Naive B cell (primary cell): Measurements from ENCODE around the gene CSF1. TPM values are rescaled to one million over a fixed set of nuclear protein-coding genes. Genes with fewer than 3 reads are reported as not detected.
"Not testable (repeated sequence)": the region's sequence is repeated elsewhere in the genome, so short reads cannot be mapped to it uniquely, and the experiment has no call there.

Experiments
- ATAC-seq, 2 donors: fragments of 150-1000 bp; cut with Tn5 transposase; 2 replicates each; pipeline ENCODE4 v1.10.0; 2021; ENCODE audit warnings: low read depth in 2 of 2, mild to moderate bottlenecking in 2 of 2, moderate library complexity in 2 of 2
- DNase-seq: peaks from one replicate; pipeline ENCODE4 v3.0.0; 2022
- H3K27ac Mint-ChIP-seq, 6 donors: one replicate each; pipeline ENCODE4 v1.8.0; 2020 to 2022; ENCODE audit warnings: mild to moderate bottlenecking in 6 of 6, mixed read lengths in 6 of 6, moderate library complexity in 5 of 6, inconsistent platforms in 2 of 6
- H3K27me3 Mint-ChIP-seq, 3 donors: one replicate each; pipeline ENCODE4 v1.8.0; 2021 to 2022; ENCODE audit warnings: mixed read lengths in 3 of 3, mild to moderate bottlenecking in 1 of 3
- H3K36me3 Mint-ChIP-seq, 2 donors: one replicate each; pipeline ENCODE4 v1.8.0; 2020 to 2022; ENCODE audit warnings: mixed read lengths in 2 of 2, inconsistent platforms in 1 of 2, mild to moderate bottlenecking in 1 of 2
- H3K4me1 Mint-ChIP-seq, 3 donors: one replicate each; pipeline ENCODE4 v1.8.0; 2020 to 2022; ENCODE audit warnings: mixed read lengths in 3 of 3, inconsistent platforms in 1 of 3, mild to moderate bottlenecking in 1 of 3, moderate library complexity in 1 of 3
- H3K4me3 Mint-ChIP-seq, 8 donors: one replicate each; pipeline ENCODE4 v1.8.0; 2020 to 2022; ENCODE audit warnings: mild to moderate bottlenecking in 8 of 8, mixed read lengths in 8 of 8, moderate library complexity in 8 of 8, inconsistent platforms in 2 of 8
- H3K9me3 Mint-ChIP-seq, 7 donors: one replicate each; pipeline ENCODE4 v1.8.0; 2020 to 2022; ENCODE audit warnings: mixed read lengths in 7 of 7, mild to moderate bottlenecking in 5 of 7, inconsistent platforms in 2 of 7, moderate library complexity in 1 of 7
- polyA plus RNA-seq, 6 donors: library from polyadenylated mRNA; unstranded; fragments of 300-500 nt; fragmentation: Illumina TruSeq; gene quantifications; one replicate each; pipeline ENCODE4 v1.2.3, GENCODE V29; 2021; ENCODE audit warnings: low read depth in 6 of 6

Gene CSF1
- polyA plus RNA-seq, 6 donors from 2014 or later = 0.23 to 0.60 (median 0.43) TPM; not detected in 3

DNA sequence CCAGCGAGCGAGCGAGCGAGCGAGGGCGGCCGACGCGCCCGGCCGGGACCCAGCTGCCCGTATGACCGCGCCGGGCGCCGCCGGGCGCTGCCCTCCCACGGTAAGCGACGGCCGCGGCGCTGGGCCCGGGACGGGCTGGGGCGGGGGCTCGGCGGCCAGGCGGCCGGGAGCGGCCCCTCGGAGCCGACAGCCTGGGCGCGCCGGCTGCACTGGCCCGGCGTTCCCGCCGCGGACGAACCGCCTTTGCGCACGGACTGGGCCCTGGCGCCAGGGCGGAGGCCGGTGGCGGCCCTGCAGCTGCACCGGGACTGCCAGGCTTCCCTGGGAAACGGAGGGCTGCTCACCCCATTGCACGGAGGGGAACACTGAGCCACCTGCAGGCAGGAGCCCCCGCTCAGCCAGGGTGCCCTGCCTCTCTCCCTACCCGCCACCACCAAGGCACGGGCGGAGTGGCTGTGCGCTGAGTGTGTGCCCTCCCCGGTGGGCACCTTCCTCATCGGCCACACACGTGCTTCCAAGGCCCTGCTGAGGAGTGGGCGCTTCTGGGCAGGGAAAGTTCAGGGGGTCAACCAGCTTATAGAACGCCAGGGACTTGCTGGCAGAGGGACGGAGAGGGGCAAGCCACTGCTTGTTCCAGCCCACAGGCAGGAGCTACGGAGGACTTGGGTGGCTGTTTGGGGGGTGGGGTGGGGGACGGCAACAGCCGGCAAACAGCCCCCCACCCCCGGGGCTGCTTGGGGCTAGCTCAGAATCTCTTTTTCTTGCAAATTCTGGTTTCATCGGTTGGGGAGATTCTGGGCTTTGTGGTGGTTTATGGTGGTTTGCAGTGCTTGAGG, 532 bp downstream of the CSF1 start:
- Mint-ChIP-seq H3K9me3 (no peaks in the 10 kb centered on the region), H3K27ac (peak overlapping the region in 5 of 6 donors; percentile 30 to 74 (median 53)), H3K36me3 (peaks cover 0 to 1% of the 10 kb centered on the region in 2 donors), H3K4me1 (peaks cover 23 to 33% (median 30%) of the 10 kb centered on the region in 3 donors), H3K27me3 (peaks cover 66 to 89% (median 87%) of the 10 kb centered on the region in 3 donors), H3K4me3 (peak overlapping the region; percentile 79 to 93 (median 86))
- DNase-seq (no peak), ATAC-seq (no peak)

DNA sequence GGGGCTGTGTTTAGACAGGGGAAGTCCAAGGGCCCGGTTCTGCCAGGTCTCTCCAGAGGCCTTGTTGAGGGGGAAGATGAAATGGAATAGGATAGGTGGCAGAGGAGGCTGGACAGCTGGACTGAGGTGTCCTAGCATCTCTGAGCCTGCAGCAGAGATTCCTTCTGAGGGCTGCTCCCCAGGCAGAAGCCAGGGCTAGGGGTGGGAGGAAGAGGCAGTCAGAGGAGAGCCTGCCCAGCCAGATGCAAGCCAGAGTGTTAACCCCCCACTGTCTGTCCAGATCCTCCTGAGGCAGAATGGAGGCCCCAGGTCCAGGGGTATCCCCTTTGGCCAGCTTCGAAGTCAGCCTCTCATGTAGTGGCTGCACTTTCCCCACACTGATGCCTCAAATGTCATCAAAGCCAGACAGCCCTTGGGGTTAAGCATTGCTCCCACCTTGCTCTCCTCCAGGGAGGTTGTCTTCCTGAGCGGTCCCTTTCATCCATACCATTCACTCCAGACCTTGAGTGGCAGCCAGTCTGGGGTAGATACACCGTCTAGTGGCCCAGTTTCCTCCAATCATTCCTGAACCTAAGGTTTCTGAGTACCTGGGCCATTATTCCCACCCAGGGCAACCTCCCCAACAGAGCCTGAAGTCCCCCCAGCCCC, 1.7 kb downstream of the CSF1 start:
- Mint-ChIP-seq H3K4me3 (peak overlapping the region; percentile 69 to 90 (median 84)), H3K27ac (no peak overlapping the region), H3K4me1 (peaks cover 13 to 26% (median 25%) of the 10 kb centered on the region in 3 donors), H3K9me3 (no peaks in the 10 kb centered on the region), H3K36me3 (peaks cover 0 to 7% of the 10 kb centered on the region in 2 donors), H3K27me3 (peaks cover 72 to 85% (median 82%) of the 10 kb centered on the region in 3 donors)
- no peak for ATAC-seq
- no peak for DNase-seq

DNA sequence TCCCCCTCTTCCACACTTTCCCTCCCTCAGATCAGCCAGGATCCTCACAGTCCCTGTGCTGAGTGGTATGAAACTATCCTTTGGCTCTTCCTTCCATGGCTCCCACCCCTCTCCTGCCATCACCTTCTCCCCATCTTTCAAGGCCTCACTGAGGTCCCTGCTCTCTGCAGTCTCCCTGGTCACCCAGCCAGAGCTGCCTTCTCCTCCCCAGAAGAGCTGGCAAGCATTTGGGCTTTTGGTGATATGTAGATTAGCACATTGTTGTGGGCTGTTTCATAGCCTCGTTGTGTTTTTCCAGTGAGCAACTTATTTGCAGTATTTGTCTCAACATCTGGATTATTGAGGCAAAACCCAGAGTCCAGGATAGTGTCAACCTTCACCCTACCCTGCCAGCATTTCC, 2.2 kb downstream of the CSF1 start:
- peak overlapping the region in 5 of 8 donors; percentile 3 to 44 (median 26) for H3K4me3 Mint-ChIP-seq
- H3K27ac Mint-ChIP-seq = no peak overlapping the region

DNA sequence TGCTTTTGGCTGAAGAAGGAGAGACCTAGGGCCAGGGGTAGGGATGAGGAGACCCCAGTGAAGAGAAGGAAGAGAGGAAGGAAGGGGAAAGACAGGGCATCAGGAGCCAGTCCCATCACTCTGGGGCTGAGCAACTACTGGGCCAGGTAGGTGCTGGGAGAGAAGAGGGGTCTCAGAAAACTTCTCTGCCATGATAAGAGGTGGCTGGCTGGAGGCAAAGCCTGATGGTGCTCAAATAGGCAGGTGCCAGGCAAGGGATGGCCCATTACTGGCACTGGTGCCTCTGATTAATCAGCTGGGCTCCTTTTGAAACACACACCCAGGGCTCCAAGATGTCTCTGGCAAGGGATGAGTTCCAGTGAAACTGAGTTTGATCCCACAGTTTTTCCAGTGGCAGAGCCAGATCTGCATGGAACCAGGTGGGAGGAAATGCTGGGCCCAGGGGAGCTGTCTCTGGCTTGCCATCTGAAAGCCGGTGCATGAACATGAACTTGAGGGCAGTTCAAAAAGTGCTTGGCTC, 2.8 kb downstream of the CSF1 start:
- Mint-ChIP-seq H3K4me1 (peaks cover 13 to 25% (median 22%) of the 10 kb centered on the region in 3 donors), H3K27me3 (peaks cover 69 to 83% (median 81%) of the 10 kb centered on the region in 3 donors), H3K36me3 (peaks cover 0 to 7% of the 10 kb centered on the region in 2 donors), H3K9me3 (no peaks in the 10 kb centered on the region), H3K27ac (no peak overlapping the region), H3K4me3 (peak overlapping the region in 2 of 8 donors; percentile 3 to 6)
- no peak for DNase-seq
- no peak for ATAC-seq

More for the DNA sequence above, 2.2 kb downstream of the CSF1 start:
- H3K36me3 Mint-ChIP-seq = peaks cover 0 to 7% of the 10 kb centered on the region in 2 donors
- ATAC-seq (no peak), DNase-seq (no peak)
- H3K9me3 Mint-ChIP-seq = no peaks in the 10 kb centered on the region
- peaks cover 13 to 25% (median 22%) of the 10 kb centered on the region in 3 donors for H3K4me1 Mint-ChIP-seq
- peaks cover 69 to 83% (median 81%) of the 10 kb centered on the region in 3 donors for H3K27me3 Mint-ChIP-seq

DNA sequence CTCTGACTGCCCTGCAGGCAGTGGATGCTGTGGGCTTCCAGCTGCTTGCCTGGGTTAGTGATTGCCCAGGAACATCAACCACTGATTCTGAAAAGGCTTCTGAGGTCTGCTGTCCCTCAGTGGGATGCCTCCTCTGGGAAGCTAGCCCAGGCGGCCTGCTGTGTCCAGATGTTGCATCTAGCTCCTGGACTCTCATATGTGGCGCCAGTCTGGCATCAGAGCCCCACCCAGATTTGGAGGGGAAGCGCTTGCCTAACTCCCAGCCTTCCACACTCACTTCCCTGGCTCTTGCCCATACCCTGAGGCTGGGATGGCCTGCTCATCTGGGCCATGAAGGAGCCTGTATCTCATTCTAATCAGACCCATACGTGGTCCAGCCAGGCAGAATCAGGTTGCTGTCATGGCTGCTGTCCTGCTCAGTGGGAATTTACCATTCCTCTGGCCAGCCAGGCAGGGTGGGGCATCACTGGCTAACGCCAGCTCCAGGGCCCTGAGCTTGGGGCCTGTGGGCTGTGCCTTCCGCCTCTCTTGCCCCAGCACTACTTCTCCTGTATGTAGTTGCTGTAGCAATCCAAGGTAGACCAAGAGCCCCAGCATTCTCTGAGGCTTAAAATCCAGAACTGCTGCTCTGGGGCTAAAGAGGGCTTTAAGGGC, 4.1 kb downstream of the CSF1 start:
- Mint-ChIP-seq H3K27ac (no peak overlapping the region), H3K27me3 (peaks cover 60 to 76% (median 75%) of the 10 kb centered on the region in 3 donors), H3K4me3 (no peak overlapping the region), H3K36me3 (peaks cover 0 to 7% of the 10 kb centered on the region in 2 donors), H3K4me1 (peaks cover 13 to 25% (median 22%) of the 10 kb centered on the region in 3 donors), H3K9me3 (no peaks in the 10 kb centered on the region)
- ATAC-seq = no peak
- DNase-seq = no peak

DNA sequence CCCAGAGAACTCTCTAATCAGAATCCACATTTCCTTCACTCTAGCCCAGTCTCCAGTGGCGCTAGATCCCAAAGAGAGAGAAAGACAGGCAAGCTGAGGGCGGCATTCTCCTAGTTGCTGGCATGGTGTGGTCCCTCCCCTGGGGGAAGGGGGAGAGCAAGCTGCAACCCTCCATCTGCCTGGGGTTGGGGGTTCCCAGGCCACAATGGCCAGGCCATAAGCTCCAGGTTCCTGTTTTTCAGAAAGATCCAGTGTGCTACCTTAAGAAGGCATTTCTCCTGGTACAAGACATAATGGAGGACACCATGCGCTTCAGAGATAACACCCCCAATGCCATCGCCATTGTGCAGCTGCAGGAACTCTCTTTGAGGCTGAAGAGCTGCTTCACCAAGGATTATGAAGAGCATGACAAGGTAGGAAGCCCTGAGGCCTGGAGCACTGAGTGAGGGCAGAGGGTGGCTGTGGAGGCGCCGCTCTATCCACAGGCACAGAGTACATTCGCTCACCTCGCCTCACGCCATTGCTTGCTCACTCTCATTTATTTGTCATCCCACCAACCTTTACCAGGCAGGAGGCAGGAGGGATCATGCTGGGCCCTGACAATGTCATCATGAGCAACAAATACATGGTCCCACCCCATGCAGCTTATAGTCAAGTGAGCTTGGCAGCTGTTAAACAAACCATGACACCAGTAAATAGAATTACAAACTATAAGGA, 6.6 kb downstream of the CSF1 start:
- H3K27me3 Mint-ChIP-seq = peaks cover 52 to 56% (median 54%) of the 10 kb centered on the region in 3 donors
- H3K36me3 Mint-ChIP-seq = peaks cover 0 to 7% of the 10 kb centered on the region in 2 donors
- H3K9me3 Mint-ChIP-seq = no peaks in the 10 kb centered on the region
- H3K4me1 Mint-ChIP-seq = peaks cover 1 to 6% (median 3%) of the 10 kb centered on the region in 3 donors
- no peak for ATAC-seq
- no peak overlapping the region for H3K27ac Mint-ChIP-seq
- no peak for DNase-seq
- H3K4me3 Mint-ChIP-seq = no peak overlapping the region

DNA sequence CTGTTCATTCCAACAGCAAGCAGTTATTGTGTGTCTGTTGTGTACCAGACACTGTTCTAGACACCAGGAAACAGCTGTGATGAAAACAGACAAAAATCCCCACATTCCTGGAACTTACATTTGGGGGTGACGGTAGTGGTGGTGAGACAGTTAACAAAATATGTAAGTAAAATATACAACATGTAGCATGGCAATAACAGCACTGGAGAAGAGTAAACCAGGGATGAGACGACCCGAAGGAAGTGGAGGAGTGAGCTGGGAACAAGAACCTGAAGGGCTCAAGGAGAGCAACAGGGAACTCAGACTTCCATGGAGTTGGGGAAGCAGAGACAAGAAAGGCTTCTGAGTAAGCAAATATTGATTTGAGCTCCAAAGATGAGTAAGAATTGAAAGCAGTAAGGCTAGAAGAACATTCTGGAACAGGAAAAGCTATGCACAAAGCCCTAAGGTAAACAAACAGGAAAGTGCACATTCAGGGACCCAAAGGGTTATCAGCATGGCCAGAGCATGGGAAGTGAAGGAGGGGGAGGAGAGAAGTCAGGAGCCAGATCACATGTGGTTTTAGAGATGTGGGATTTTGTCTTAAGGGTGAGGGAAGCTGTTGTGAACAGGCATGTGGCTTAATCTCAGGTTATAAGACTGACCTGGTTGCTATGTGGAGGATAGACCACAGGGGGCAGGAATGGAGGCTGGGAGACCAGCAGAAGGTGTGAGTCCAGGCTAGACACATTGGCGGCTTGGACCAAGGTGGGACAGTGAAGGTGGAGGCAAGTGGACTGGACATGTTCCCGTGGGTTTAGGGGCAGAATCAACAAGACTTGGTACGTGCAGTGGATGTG, 7.3 kb downstream of the CSF1 start:
- Mint-ChIP-seq H3K27ac (peak overlapping the region in 1 of 6 donors; percentile 10), H3K9me3 (no peaks in the 10 kb centered on the region), H3K4me1 (peaks cover 0 to 3% (median 1%) of the 10 kb centered on the region in 3 donors), H3K4me3 (no peak overlapping the region), H3K27me3 (peaks cover 47 to 54% (median 47%) of the 10 kb centered on the region in 3 donors), H3K36me3 (peaks cover 0 to 7% of the 10 kb centered on the region in 2 donors)
- DNase-seq = no peak
- ATAC-seq = no peak

DNA sequence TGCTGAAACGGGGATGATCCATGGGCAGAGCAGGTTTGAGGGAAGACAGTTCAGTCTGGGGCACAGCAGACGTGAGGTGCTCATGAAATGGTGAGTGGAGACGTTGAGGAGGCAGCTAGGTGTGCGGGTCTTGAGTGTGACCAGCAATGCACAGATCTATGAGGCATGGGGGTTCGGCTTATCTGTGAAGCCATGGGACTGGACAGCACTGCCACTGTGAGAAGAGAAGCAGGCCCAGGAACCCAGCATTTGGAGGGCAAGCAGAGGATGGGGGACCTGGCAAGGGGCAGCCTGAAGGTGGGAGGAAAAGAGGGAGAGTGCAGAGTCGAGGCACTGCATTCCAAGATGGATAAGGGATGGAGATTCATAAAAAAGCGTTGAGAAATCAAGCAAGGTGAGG, 8.0 kb downstream of the CSF1 start:
- H3K27me3 Mint-ChIP-seq = peaks cover 40 to 51% (median 41%) of the 10 kb centered on the region in 3 donors
- no peak overlapping the region for H3K27ac Mint-ChIP-seq
- no peak overlapping the region for H3K4me3 Mint-ChIP-seq
- no peaks in the 10 kb centered on the region for H3K9me3 Mint-ChIP-seq
- no peak for DNase-seq
- peaks cover 0 to 7% of the 10 kb centered on the region in 2 donors for H3K36me3 Mint-ChIP-seq
- H3K4me1 Mint-ChIP-seq = no peaks in the 10 kb centered on the region
- no peak for ATAC-seq

DNA sequence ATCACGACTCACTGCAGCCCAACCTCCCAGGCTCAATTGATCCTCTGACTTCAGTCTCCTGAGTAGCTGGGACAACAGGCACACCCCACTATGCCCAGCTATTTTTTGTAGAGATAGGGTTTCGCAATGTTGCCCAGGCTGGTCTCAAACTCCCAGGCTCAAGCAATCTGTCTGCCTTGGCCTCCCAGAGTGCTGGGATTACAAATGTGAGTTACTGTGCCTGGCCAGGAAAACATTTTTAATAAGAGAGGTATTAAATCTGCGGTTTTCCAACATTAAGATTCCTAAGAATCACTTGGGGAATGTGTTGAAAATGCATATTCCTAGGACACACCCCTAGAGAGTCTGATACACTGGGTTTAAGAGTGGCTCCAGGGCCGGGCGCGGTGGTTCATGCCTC, 8.7 kb downstream of the CSF1 start:
- Mint-ChIP-seq H3K4me1 (no peaks in the 10 kb centered on the region), H3K4me3 (no peak overlapping the region), H3K36me3 (peaks cover 0 to 7% of the 10 kb centered on the region in 2 donors), H3K27me3 (peaks cover 33 to 51% (median 40%) of the 10 kb centered on the region in 3 donors), H3K27ac (no peak overlapping the region), H3K9me3 (no peaks in the 10 kb centered on the region)
- no peak for ATAC-seq
- no peak for DNase-seq

DNA sequence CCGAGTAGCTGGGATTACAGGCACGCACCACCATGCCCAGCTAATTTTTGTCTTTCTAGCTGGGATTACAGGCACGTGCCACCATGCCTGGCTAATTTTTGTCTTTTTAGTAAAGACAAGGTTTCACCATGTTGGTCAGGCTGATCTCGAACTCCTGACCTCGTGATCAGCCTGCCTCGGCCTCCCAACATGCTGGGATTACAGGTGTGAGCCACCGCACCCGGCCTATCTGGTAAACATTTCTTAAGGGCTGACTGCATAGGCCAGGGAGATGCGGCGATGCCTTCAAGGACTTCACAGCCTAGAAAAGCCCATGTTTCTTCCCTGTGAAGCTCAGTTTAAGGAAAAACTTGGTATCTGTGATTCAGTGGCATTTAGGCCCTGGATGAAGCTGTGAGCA, 9.7 kb downstream of the CSF1 start:
- H3K9me3 Mint-ChIP-seq, H3K4me3 Mint-ChIP-seq, H3K36me3 Mint-ChIP-seq, ATAC-seq, H3K27ac Mint-ChIP-seq, DNase-seq, H3K4me1 Mint-ChIP-seq: not testable (repeated sequence)
- peaks cover 32 to 49% (median 39%) of the 10 kb centered on the region in 3 donors for H3K27me3 Mint-ChIP-seq

DNA sequence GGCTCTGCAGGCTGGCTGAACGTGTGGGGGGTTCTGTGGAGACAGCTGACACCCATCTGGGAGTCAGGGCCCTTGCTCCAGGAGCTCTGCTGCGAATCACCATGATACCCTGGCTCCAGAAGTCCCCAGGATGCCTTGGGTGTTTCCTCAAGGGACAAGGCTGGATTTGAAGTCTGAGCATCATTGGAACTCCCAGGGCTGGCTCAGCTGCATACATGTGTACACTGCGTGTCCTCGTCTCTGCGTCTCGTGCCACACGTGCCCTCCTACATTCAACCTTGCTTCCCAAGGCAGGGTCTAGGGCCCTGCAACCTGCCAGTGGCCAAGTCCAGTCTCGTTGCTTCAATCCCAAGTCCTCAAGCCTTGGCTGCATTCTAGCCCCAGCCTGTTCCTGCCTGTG, 11.7 kb downstream of the CSF1 start:
- ATAC-seq = no peak
- H3K4me1 Mint-ChIP-seq = no peaks in the 10 kb centered on the region
- H3K9me3 Mint-ChIP-seq = peaks cover 0 to 3% (median 2%) of the 10 kb centered on the region in 7 donors
- peaks cover 29 to 46% (median 40%) of the 10 kb centered on the region in 3 donors for H3K27me3 Mint-ChIP-seq
- no peak overlapping the region for H3K27ac Mint-ChIP-seq
- no peak overlapping the region for H3K4me3 Mint-ChIP-seq
- H3K36me3 Mint-ChIP-seq = no peaks in the 10 kb centered on the region
- DNase-seq = no peak
